Activated CD4-positive, alpha-beta T cell treated with anti-CD3 and anti-CD28 coated beads, Interleukin-2, amount 50 U/mL, for 48 hours (primary cell): ENCODE measurements around the gene LARGE2.

Experiments
- DNase-seq, 2 experiments: peaks; one replicate each; pipeline ENCODE4 v3.0.0-alpha.2; 2020

The LARGE2 gene

DNA sequence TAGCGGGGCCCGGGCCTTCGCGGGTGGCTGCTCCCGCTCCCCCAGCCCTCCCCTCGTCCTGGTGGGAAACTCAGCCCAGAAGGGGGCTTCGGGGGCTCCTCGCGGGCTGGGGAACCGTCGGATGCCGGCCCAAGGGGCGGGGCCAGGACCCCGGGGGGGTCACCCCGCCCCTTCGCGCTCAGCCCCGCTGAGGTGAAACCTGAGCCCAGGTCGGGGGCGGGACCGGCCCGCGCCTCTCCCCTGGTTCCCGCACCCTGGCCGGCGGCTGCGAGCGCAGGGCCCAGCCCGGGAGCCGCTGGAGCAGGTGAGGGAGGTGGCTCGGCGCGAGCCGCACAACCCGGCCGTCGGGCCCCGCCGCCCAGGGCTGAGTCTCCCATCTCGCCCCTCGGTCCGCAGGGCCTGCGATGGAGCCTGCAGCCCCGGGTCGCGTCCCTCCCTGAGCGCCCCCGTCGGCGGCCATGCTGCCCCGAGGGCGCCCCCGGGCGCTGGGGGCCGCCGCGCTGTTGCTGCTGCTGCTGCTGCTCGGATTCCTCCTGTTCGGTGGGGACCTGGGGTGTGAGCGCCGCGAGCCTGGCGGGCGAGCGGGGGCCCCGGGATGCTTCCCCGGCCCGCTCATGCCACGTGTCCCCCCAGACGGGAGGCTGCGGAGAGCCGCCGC lies at the start of gene LARGE2:
LARGE2 (plus strand) TSS at position 232 of the 658 bp plus-strand sequence; CDS start at position 459, 227 bp downstream.
- DNase-seq, result no peak

DNA sequence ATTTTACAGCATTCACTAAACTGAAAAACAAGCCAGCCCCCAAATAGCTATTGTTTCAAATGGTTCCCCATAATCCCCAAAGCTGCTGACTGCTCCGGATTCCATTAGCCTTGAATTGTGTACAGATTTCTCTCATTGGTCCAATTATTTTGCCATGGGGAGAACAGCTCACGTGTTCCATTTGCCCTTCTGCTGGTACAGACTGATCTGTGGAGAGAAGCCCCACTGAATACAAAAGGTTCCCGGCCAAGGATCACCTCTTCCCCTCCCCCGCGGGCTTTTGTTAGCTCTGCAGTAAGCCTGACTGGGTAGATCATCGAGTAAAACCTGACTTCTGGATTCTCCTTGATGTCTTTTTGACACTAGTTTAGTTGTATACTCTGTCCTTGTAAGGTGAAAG lies 46.1 kb upstream of the LARGE2 start:
- no peak for DNase-seq

DNA sequence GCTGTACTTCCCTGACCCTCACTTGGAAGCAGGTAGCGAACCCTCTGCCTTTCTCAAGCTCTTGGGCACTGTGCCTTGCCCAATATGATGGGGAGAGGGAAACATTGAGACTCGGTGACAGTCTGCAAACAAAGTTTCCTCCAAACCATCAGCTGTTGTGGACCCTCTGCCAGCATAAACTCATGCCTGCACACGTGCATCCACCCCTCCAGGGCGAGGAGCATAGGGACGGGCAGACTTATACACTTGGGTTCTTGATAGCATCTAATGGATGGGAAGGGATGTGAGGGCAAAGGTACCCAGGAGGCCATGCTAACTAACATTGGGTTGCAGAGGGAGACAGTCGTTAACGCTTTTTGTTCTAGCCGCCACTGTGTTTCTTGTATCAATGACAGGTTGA lies 45.2 kb upstream of the LARGE2 start:
- no peak for DNase-seq

DNA sequence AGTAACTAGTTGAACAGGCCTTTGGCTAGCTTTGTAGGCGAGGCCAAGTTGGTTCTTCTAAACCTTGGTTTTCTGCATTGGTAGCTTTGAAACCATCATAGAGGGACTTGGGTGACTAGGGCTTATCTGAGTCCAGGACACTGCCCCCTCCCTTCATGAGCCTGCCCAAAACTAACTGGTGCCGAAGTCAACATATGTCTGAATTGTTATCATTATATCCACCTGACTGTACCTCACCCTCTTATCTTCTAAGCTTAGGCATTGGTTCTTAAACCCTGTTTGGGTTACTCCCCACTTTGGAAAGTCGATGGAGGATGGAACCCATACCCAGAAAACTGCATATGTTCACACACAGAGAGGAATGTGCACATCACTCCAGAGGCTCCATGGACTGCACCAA lies 44.6 kb upstream of the LARGE2 start:
- DNase-seq, result no peak

DNA sequence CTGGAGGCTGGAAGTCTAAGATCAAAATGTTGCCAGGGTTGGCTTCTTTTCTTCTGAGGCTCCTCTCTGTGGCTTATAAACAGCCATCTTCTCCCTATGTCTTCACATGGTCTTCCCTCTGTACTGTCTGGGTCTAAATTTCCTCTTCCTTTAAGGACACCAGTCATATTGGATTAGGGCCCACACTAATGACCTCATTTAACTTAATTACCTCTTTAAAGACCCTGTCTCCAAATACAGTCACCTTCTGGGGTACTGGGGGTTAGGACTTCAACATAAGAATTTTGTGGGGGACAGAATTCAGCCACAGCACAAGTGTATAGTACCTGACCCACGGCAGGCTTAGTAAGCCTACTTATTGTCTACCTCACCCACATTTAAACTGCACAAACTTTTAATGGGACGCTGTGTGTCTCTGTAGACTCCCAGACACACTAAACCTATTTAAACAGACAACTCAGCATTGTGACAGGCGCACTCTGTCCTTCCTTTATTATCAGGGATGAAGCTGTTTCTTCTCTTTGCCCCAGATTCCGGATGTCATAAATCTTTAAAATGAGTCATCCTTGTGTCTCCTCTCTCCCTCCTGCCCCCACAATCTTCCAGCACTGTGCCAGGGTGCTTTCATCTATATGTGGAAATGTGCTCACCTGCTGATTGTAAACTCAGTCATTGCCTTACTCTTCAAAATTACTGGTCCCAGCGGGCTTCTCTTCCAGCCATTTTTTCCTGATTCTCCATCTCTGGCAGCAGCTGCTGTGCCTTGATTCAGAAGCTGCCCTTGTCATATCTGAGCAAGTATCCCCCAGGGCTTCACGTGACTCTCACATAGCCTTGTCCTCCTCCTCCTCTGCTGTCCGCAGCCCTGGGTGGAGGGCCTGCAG lies 42.4 kb upstream of the LARGE2 start:
- DNase-seq, result no peak

DNA sequence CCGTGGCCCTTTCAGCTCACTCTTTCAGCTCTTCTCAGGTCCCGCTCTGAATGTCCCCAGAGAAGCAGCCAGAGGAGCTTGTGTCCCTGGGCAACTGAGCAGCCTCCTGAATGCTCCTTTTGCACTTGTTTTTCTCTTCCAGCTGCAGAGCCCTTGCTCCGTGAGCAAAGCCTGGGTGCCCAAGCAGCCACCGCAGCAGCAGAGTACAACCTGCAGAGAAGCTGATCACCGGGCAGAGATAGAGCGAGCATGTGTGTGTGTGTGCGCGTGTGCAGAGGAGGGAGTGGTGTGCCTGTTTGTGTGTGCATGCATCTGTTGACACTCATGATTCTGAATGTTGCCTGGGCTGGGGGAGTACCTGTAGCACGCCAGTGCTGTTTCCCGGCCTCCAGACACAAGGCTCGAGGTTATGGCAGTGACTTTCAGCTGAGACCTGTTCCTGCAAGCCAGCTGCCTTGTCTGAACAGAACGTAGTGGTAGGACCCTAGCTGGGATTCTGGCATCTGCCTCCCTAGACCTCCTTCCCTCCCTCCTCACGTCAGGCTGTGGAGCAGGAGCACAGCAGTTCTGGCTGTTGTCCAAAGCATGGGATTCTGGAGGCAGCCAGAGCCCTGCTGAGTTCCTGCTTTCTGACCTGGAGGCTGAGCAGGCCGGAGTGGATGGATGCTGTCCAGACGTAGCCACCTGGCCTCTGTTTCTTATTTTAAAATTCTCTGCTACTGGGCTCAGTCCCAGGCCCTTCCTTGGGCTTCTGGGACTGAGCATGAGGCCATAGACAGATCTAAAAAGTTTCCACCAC lies 41.5 kb upstream of the LARGE2 start:
- no peak for DNase-seq

DNA sequence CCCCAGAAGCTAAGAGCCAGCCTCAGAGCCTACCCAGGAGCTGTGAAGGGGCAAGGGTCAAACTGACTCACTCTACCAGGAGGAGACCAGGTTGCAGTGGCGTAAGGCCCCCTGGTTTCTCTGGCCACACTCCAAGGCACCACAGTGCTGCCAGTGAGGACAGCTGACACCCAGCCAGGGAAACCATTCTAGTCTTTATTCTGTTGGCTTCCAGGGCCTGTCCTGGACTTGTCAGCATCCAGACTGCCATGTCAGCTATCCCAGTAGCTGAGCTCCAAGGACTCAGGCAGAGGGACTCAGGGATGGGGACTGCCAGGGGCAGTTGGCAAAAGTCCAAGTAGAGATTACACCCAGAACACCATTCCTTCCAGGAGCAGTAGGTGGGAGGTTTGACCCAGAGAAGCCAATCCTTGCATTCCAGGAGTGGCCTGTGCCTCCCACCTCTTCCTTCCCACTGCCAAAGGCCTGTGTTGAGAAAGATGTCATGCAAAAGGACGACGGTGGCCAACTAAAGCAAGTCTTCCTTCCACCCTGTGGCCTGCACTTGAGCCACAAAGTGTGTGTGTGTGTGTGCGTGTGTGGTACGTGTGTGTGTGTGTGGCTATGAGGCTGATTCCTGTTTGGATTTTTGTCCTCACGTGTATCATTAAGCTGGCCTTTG lies 40.6 kb upstream of the LARGE2 start:
- no peak for DNase-seq

DNA sequence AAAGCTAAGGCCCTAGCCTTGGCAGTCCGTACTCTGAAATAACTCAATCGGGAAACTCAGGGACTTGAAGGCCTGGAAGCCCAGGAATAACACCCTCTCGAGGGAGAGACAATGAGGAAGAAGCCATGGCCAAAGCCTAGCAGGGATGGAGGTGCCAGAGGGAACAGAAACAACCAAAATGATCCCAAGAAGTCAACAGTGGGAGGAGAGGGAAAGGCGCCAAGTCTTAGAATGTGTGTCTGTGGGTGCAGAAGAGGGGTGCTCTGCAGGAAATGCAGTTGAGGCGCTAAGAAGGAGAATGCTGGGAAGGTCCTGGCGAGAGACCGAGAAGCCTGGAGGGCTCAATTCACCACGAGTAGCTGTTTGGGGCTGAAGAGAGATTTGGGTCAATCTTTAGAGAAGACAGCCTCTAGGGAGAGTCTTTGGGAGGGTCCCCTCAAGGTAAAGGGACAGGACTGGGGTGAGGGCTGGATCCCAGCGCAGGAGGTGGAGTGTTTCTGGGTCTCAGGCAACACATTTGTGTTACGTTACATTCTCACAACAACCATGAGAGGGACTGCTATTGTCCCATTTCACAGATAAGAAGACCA lies 37.8 kb upstream of the LARGE2 start:
- no peak for DNase-seq

DNA sequence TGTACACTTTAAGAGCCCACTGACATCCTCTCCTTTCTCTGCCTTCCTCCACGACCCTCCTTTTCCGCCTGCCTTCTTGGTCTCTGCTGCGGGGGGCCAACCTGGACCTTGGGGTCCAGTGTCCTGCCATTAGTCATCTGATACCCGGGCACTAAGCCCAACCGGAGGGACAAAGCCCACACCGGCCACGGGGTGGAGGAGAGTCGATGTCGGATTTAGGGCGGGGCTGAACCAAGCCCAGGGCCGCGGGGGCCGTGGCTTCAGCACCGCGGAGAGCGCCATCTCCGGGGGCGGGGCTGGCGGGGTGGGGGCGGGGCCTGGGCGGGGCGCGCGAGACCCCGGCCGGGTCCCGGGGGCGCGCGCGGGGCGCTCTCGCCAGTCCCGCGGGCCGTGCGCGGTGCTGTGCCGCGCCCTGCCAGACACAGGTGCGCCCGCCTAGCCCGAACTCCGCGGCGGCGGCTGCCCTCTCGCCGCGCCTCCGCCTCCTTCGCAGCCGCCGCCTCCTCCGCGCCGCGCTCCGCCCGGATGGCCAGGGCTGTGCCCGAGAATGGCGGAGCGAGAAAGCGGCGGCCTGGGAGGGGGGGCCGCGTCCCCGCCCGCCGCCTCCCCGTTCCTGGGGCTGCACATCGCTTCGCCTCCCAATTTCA lies 37.1 kb upstream of the LARGE2 start, which contains the start of gene MAPK8IP1:
MAPK8IP1 (plus strand) TSS at position 378 of the 647 bp plus-strand sequence; CDS start at position 548, 170 bp downstream.
- peak; percentile 46 to 54 for DNase-seq

DNA sequence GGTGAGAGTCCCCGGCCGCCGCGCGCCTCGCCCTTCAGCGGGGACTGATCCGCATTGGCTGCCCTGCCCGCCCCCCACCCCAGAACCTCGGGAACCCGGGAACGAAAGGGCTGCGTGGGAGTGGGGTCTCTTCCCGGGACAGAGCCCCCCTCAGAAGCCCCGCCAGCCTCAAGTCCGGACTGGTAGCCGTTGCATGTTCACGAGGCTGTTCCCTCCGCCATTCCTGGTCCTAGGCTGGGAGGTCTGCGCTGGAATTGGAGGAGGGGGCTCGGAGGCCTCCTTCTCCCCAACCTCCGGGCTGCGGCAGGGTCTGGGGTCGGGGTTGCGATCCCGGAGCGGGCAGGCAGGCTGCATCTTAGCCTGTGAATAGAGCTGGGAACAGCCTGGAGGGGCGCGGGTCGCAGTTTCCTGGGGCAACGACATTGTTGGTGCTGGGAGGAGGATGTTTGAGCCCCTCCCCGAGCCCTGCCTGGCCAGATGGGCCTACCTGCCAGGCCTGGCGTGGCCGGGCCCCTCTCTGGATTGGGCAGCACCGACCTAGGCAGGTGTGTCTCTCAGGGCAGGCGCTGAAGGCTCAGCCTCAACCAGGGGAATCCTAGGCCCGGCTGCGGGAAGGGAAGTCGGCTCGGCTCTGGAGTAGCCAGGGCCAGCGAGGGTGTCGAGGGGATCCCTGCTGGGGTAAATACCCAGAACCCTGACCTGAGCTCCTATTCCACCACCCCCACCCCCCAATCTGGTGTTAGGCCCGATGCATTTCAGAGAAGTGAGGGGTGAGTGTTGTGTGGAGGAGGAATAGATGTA lies 36.3 kb upstream of the LARGE2 start:
- no peak for DNase-seq

DNA sequence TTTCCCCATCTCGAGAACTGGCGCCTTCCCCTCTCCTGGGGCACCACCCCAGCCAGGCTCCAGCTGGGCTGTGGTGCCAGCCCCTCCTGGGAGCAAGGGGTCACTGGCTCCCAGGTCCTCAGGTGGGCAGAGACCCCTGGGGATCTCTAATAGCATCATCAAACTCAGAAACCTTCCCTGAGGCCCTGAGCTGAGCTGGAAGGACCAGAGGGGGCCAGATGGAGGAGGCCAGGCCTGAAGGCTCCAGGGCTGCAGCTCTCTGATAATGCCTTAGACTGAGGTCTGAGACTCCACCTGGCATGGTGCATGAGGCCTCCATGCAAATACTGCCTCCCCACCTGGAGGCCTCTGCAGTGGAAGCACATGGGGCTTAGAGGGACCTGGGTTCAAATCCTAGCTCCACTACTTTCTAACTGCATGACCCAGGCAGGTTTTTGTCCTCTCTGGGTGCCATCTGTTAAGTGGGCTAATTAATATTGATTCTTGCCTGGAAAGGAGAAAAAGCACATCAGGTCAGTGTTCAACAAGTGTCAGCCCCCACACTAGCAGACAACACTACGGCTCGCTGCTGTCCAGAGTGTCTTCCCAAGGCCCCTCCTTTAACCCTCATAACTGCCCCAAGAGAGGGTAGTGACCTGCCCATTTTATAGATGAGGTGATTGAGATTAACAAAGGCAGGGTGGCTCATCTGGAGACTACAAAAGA lies 35.5 kb upstream of the LARGE2 start:
- DNase-seq, result no peak

DNA sequence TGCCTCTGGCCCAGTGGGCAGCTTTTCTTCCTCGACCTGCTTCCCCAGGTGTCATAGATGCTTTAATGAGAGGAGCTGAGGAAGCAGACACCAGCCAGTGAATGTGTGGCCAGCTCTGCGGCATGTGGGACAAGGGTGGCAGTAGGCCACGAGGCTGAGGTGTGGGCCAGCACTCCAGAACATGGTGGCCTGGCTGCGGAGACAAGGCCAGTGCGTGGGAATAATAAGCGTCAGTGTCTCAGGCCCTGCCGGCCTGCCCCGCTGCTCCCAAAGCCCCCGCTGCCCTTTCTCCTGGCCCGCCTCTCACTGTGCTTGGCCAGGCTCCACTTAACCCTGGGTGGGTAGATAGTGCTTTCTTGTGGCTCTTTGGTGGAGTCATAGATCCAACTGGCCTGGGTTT lies 34.9 kb upstream of the LARGE2 start:
- DNase-seq, result no peak

DNA sequence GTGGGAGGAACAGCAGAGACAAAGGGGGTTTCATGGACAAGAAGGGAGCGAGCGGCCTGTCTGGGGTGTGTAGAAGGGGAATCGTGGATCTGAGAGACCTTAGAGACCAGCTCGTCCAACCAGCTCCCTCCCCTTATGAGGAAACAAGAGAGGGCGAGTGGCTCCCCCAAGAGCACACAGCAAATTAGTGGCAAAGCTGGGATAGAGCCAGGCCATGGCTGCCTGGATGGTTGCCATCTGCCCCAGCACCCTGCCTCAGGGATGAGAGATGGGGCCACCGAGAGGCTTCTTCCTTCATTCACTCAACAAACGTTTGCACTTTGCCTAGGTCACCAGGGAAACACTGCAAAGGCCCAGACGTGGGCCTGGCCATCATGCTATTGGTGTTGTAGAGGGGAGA lies 32.9 kb upstream of the LARGE2 start:
- no peak for DNase-seq

DNA sequence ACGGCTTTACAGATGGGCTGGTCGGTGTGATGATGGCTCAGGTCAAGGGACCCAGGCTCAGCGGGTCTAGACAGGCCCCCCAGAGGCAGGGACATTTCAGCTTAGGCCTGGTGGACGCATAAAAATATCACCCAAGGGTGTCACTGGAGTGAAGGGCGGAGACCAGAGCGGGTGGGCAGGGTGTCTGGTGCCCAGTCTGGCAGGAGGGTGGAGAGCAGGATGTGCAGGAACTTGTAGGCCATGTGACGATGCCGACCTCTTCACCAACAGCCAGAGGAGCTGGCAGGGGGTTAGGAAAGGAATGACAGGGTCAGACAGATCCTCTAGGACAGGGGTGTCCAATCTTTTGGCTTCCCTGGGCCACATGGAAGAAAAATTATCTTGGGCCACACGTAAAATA lies 32.5 kb upstream of the LARGE2 start:
- DNase-seq, result no peak

DNA sequence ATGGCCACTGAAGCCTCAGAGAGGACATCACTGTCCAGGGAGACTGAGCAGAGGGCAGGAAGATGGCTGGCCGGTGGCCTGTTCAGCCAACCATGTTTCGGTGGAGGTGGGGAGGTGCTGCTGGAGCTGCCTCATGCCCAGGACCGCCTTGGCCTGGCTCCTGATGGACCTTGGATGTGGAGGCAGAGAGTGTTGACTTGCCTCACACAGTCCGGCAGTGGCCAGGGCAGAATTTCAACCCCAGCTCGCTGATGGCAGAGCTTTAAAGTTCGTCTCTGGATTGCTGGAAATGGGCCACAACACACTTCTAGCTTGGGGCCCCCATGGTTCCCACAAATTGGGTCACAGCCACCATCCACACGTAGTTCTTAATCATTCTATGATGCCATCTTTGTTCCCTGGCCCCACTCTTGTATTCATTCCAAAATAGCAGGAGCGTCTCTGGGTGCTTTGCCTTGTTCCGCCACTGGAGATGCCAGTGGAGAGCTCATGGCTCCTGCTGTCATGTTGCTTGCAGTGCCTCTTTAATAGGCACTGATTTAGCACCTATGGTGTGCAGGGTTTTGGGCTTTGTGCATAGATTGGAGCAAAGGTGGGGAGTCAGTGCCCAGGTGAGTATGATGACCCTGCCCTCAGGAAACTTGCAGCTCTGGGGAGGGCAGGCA lies 31.4 kb upstream of the LARGE2 start:
- DNase-seq, result no peak

DNA sequence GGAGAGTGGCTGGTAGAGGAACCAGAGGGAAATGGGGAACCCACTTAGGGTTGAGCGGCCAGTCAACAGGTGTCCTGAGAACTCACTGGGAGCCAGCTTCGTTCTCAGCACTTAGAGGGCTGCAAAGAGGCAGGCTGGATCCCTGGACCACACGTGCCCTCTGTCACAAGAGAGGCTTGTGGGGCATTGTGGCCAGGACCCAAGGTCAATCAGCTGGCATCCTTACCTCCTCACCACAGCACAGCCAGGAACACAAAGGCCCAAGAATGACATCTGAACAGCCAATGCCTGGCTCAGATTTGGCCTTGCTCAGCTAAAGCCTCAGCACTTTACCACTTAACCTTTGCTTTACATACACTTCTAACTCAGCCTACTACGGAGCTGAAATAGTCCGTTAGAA lies 29.6 kb upstream of the LARGE2 start:
- DNase-seq, result no peak

DNA sequence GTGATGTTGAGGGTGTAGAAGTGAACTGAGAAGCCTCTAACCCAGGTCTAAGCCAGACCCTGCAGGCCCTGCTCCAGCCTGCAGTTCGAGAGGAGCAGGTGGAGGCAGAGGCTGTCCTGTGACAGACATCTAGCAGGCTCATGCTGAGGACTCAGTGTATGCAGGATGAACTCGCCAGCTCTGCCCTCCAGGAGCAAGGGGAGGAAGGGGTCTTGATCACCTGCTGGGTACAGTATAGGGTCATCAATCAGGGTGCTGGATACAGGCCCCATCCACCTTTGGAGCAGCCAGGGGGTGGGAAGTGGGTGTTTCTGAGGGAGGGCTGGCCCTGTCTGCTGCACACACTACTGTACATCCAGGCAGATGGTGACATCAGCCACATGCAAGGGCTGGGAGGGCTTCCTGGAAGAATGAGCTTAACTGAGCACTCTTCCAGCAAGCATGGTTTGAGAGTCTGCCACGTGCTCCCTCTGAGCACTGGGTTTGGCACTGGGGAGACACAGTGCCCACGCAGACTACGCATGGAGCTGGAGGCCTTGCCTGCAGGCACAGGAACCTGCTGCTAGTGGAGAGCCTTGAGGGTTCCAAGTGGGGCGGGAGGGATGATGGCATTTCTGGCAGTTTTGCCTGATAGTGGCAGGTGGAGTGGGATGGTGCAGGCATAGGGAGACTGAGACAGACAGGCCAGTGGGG lies 27.8 kb upstream of the LARGE2 start:
- no peak for DNase-seq

DNA sequence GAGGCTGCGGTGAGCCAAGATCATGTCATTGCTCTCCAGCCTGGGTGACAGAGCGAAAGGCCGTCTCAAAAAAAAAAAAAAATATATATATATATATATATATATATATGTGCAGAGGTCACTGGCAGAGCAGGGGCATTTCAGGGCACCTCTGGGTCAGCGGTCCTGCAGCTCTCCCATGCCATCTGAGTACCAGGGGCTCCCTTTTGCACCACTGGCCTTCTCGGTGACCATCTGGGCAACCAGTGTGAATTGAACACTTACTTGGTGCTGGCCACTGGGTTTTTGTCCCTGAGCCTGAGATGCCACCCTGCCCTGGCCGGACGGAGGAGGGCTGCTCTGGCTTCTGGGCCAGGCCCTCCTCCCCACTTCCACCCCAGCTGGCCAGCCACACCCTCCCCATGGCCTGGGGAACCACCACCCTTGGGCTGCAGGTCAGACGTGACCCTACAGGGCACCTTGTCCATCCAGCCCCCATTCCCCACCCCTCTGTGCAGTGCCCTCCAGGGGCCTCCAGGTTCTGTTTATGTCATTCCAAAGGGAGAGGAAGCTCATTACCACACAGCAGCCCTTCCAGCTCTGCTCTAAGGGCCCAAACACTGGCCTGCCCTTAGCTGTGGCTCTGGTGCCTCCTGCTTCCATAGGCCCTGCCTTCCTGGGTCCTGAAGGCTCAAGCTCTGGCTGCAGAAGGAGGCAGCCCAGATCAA lies 26.8 kb upstream of the LARGE2 start:
- no peak for DNase-seq
